ENCODE measurements around the gene IL4R. TPM values are rescaled to one million over a fixed set of nuclear protein-coding genes. Genes with fewer than 3 reads are reported as not detected.

IL4R gene
- 39.9 and 51.8 TPM in 2 replicates for total RNA-seq

GRCh38 chr16:27313422-27314160 is at the start of gene IL4R:
Gene IL4R (plus strand): TSS chr16:27313974. CDS start chr16:27340204, 26,230 bp downstream.

GRCh38 chr16:27268376-27269299 is 45.1 kb upstream of the IL4R start, which contains the start of gene NSMCE1:
Gene NSMCE1 (minus strand): TSS chr16:27268772. CDS start chr16:27257570, 11,202 bp downstream.

DNA sequence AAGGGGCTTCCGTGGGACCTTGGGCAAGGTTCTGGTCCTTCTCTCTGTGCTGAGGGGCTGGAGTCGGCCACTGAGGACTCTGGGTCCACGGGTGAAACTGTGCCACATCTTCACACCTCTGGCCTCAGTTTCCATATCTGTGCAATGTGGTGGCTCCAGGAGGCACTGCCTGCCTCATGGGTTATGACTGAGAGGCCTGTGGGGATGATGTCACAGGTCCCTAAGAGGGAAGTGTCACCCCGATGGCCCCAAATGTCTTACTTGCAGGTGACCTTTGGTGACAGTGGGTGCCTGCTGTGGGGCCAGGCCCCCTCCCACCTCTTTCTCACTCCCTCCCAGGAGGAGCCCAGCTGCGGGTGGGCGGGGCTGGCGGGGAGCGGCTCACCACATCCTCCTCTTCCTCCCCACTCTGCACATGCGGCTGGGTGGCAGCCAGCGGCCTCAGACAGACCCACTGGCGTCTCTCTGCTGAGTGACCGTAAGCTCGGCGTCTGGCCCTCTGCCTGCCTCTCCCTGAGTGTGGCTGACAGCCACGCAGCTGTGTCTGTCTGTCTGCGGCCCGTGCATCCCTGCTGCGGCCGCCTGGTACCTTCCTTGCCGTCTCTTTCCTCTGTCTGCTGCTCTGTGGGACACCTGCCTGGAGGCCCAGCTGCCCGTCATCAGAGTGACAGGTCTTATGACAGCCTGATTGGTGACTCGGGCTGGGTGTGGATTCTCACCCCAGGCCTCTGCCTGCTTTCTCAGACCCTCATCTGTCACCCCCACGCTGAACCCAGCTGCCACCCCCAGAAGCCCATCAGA is 88.2 kb downstream of the IL4R start, which contains the start of gene IL21R:
Gene IL21R (plus strand): TSS at position 407 of the 801 bp plus-strand sequence. CDS start 27,898 bp downstream, outside the sequence.

Other genes starting within 250 kb of the IL4R start
- 0.24 TPM in 1 of 2 replicates, not detected in the other for gene C16orf82, start 247.0 kb upstream of the IL4R start, total RNA-seq
- gene KDM8, start 110.4 kb upstream of the IL4R start, total RNA-seq, result 0.72 and 1.5 TPM in 2 replicates
- gene NSMCE1, start 45.2 kb upstream of the IL4R start, total RNA-seq, result 90.4 and 96.3 TPM in 2 replicates
- 0.21 TPM in 1 of 2 replicates, not detected in the other for gene IL21R, start 88.2 kb downstream of the IL4R start, total RNA-seq
- gene GTF3C1, start 235.9 kb downstream of the IL4R start, total RNA-seq, result 39.5 and 43.7 TPM in 2 replicates
- gene KATNIP, start 236.2 kb downstream of the IL4R start, total RNA-seq, result 11.1 and 16.9 TPM in 2 replicates